Neural crest cell (in vitro differentiated cells): Measurements from ENCODE around the gene SLC23A3. TPM values are rescaled to one million over a fixed set of nuclear protein-coding genes. Genes with fewer than 3 reads are reported as not detected.

Source experiments
- DNase-seq: peaks from one replicate; pipeline ENCODE4 v3.0.0; 2021; ENCODE audit warnings: low read depth, mixed read lengths, low spot score
- H3K27ac Mint-ChIP-seq: one replicate; pipeline ENCODE4 v1.8.0; 2021; ENCODE audit warnings: mild to moderate bottlenecking, mixed read lengths; ENCODE audit not compliant: unreplicated experiment
- H3K27me3 Mint-ChIP-seq: 2 replicates; pipeline ENCODE4 v1.8.0; 2021; ENCODE audit warnings: low read depth, mild to moderate bottlenecking, mixed read lengths
- H3K36me3 Mint-ChIP-seq: 2 replicates; pipeline ENCODE4 v1.8.0; 2021; ENCODE audit warnings: low read depth, mild to moderate bottlenecking, mixed read lengths
- H3K4me1 Mint-ChIP-seq: 2 replicates; pipeline ENCODE4 v1.8.0; 2021; ENCODE audit warnings: mixed read lengths
- H3K4me3 Mint-ChIP-seq: one replicate; pipeline ENCODE4 v1.8.0; 2021; ENCODE audit warnings: mild to moderate bottlenecking, mixed read lengths
- H3K9me3 Mint-ChIP-seq: 2 replicates; pipeline ENCODE4 v1.8.0; 2021; ENCODE audit warnings: mixed read lengths
- total RNA-seq: library from RNA; stranded (reverse); gene quantifications from 2 replicates; pipeline ENCODE4 v1.2.1, GENCODE V29; 2021
- TF ChIP-seq, protein P1 (sequence below): fragments of 200-600 bp; sonication (generic); conservative IDR thresholded peaks from 2 replicates; pipeline ENCODE4 v1.5.0; 2021; ENCODE audit warnings: antibody characterized with exemption, mild to moderate bottlenecking

SLC23A3 gene
- total RNA-seq, 1 donor from 2014 or later, result 1.5 TPM

- H3K4me1 Mint-ChIP-seq, result peaks cover 8% of the 10 kb centered on the region
- peak; percentile 35 for DNase-seq
- no peaks in the 10 kb centered on the region for H3K27me3 Mint-ChIP-seq
- H3K9me3 Mint-ChIP-seq, result no peaks in the 10 kb centered on the region
- TF ChIP-seq, protein P1, sequence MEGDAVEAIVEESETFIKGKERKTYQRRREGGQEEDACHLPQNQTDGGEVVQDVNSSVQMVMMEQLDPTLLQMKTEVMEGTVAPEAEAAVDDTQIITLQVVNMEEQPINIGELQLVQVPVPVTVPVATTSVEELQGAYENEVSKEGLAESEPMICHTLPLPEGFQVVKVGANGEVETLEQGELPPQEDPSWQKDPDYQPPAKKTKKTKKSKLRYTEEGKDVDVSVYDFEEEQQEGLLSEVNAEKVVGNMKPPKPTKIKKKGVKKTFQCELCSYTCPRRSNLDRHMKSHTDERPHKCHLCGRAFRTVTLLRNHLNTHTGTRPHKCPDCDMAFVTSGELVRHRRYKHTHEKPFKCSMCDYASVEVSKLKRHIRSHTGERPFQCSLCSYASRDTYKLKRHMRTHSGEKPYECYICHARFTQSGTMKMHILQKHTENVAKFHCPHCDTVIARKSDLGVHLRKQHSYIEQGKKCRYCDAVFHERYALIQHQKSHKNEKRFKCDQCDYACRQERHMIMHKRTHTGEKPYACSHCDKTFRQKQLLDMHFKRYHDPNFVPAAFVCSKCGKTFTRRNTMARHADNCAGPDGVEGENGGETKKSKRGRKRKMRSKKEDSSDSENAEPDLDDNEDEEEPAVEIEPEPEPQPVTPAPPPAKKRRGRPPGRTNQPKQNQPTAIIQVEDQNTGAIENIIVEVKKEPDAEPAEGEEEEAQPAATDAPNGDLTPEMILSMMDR, result peak; percentile 75
- H3K4me3 Mint-ChIP-seq, result peak overlapping the region; percentile 71
- no peak overlapping the region for H3K27ac Mint-ChIP-seq
- peaks cover 2% of the 10 kb centered on the region for H3K36me3 Mint-ChIP-seq
Measured at GRCh38 chr2:219171231-219171651, 1.4 kb upstream of the SLC23A3 start.

GRCh38 chr2:219168932-219169331 lies 897 bp downstream of the SLC23A3 start:
- H3K27me3 Mint-ChIP-seq, result no peaks in the 10 kb centered on the region
- no peak overlapping the region for H3K4me3 Mint-ChIP-seq
- H3K9me3 Mint-ChIP-seq, result no peaks in the 10 kb centered on the region
- H3K27ac Mint-ChIP-seq, result no peak overlapping the region
- TF ChIP-seq, protein P1, result no peak
- H3K36me3 Mint-ChIP-seq, result peaks cover 2% of the 10 kb centered on the region
- DNase-seq, result no peak
- H3K4me1 Mint-ChIP-seq, result no peaks in the 10 kb centered on the region

- peaks cover 2% of the 10 kb centered on the region for H3K36me3 Mint-ChIP-seq
- no peak for DNase-seq
- H3K4me1 Mint-ChIP-seq, result no peaks in the 10 kb centered on the region
- H3K27me3 Mint-ChIP-seq, result no peaks in the 10 kb centered on the region
- H3K27ac Mint-ChIP-seq, result no peak overlapping the region
- TF ChIP-seq, protein P1, result no peak
- no peak overlapping the region for H3K4me3 Mint-ChIP-seq
- no peaks in the 10 kb centered on the region for H3K9me3 Mint-ChIP-seq
Measured at GRCh38 chr2:219168526-219168925, 1.3 kb downstream of the SLC23A3 start.

DNA sequence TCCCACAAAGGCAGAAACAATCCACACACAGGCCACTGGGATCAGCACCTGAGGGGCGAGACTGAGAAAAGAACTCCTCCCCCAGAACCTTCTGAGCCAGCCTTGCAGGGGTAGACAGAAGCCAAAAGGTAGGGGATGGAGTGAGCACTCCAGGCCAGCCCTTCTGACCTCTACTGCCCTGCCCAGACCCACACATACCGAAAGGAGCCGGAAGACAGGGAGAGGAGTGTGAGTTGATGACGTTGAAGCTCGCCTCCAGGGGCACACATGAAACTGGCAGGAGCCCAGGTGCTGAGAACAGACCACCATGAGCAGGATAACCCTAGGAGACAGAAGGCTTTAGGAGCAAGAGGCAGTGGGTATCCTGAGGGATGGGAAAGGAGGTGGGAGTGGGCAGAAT lies 1.8 kb downstream of the SLC23A3 start:
- TF ChIP-seq, protein P1, result no peak
- no peak overlapping the region for H3K27ac Mint-ChIP-seq
- no peaks in the 10 kb centered on the region for H3K9me3 Mint-ChIP-seq
- no peak for DNase-seq
- H3K36me3 Mint-ChIP-seq, result peaks cover 2% of the 10 kb centered on the region
- H3K27me3 Mint-ChIP-seq, result no peaks in the 10 kb centered on the region
- peak overlapping the region; percentile 10 for H3K4me3 Mint-ChIP-seq
- no peaks in the 10 kb centered on the region for H3K4me1 Mint-ChIP-seq

GRCh38 chr2:219165058-219165911 lies 4.5 kb downstream of the SLC23A3 start:
- Mint-ChIP-seq H3K27me3 (no peaks in the 10 kb centered on the region), H3K9me3 (no peaks in the 10 kb centered on the region), H3K4me1 (peaks cover 10% of the 10 kb centered on the region), H3K4me3 (peak overlapping the region; percentile 20), H3K36me3 (no peaks in the 10 kb centered on the region), H3K27ac (no peak overlapping the region)
- TF ChIP-seq, protein P1, result no peak
- DNase-seq, result no peak
